Glutamatergic neuron (in vitro differentiated cells): ENCODE measurements around the gene CROCC2. TPM values are rescaled to one million over a fixed set of nuclear protein-coding genes. Genes with fewer than 3 reads are reported as not detected.

Source experiments
- DNase-seq: peaks from one replicate; pipeline ENCODE4 v3.0.0; 2022
- H3K27ac Mint-ChIP-seq: one replicate; pipeline ENCODE4 v1.8.0; 2020; ENCODE audit warnings: mild to moderate bottlenecking, mixed read lengths, inconsistent platforms; ENCODE audit not compliant: unreplicated experiment
- H3K27me3 Mint-ChIP-seq: one replicate; pipeline ENCODE4 v1.8.0; 2020; ENCODE audit warnings: mild to moderate bottlenecking, moderate library complexity, mixed read lengths, inconsistent platforms; ENCODE audit not compliant: unreplicated experiment
- H3K36me3 Mint-ChIP-seq: one replicate; pipeline ENCODE4 v1.8.0; 2020; ENCODE audit warnings: mild to moderate bottlenecking, mixed read lengths, inconsistent platforms; ENCODE audit not compliant: unreplicated experiment
- H3K4me1 Mint-ChIP-seq: one replicate; pipeline ENCODE4 v1.8.0; 2020; ENCODE audit warnings: mild to moderate bottlenecking, low read depth, mixed read lengths, inconsistent platforms; ENCODE audit not compliant: unreplicated experiment
- H3K4me3 Mint-ChIP-seq: one replicate; pipeline ENCODE4 v1.8.0; 2020; ENCODE audit warnings: mild to moderate bottlenecking, mixed read lengths, inconsistent platforms; ENCODE audit not compliant: unreplicated experiment
- H3K9me3 Mint-ChIP-seq: one replicate; pipeline ENCODE4 v1.8.0; 2020; ENCODE audit warnings: mild to moderate bottlenecking, moderate library complexity, mixed read lengths, inconsistent platforms; ENCODE audit not compliant: unreplicated experiment
- CTCF ChIP-seq: fragments of 200-600 bp; sonication (generic); IDR thresholded peaks from one replicate; pipeline ENCODE4 v1.5.0; 2021; ENCODE audit not compliant: partially characterized antibody, unreplicated experiment
- total RNA-seq: library from RNA; stranded (reverse); fragmentation: NEBNext Ultra II Directional; extraction: Animal tissue kit (Norgen Biotek cat#: 25700); gene quantifications from one replicate; pipeline ENCODE4 v1.2.1, GENCODE V29; 2021; ENCODE audit not compliant: unreplicated experiment

Gene CROCC2
- total RNA-seq, 1 donor from 2014 or later, result not detected

GRCh38 chr2:240992572-240993291, 86.6 kb downstream of the CROCC2 start:
- peak overlapping the region; percentile 59 for H3K4me3 Mint-ChIP-seq
- DNase-seq, result no peak

GRCh38 chr2:240993446-240994170, 87.5 kb downstream of the CROCC2 start:
- H3K36me3 Mint-ChIP-seq, result no peaks in the 10 kb centered on the region
- peaks cover 11% of the 10 kb centered on the region for H3K4me1 Mint-ChIP-seq
- H3K27me3 Mint-ChIP-seq, result peaks cover 11% of the 10 kb centered on the region
- no peak for DNase-seq
- H3K27ac Mint-ChIP-seq, result no peak overlapping the region
- peaks cover 6% of the 10 kb centered on the region for H3K9me3 Mint-ChIP-seq
- no peak overlapping the region for H3K4me3 Mint-ChIP-seq
- TF ChIP-seq CTCF, result no peak

More at GRCh38 chr2:240992572-240993291, 86.6 kb downstream of the CROCC2 start:
- peaks cover 6% of the 10 kb centered on the region for H3K9me3 Mint-ChIP-seq
- peaks cover 12% of the 10 kb centered on the region for H3K27me3 Mint-ChIP-seq
- no peaks in the 10 kb centered on the region for H3K36me3 Mint-ChIP-seq
- TF ChIP-seq CTCF, result no peak
- H3K27ac Mint-ChIP-seq, result peak overlapping the region; percentile 97
- H3K4me1 Mint-ChIP-seq, result peaks cover 11% of the 10 kb centered on the region

- Mint-ChIP-seq H3K27ac (no peak overlapping the region), H3K9me3 (peaks cover 6% of the 10 kb centered on the region), H3K27me3 (peaks cover 11% of the 10 kb centered on the region), H3K4me1 (peaks cover 11% of the 10 kb centered on the region), H3K4me3 (no peak overlapping the region), H3K36me3 (no peaks in the 10 kb centered on the region)
- DNase-seq, result no peak
- no peak for TF ChIP-seq CTCF
Measured at GRCh38 chr2:240994171-240994896, 88.2 kb downstream of the CROCC2 start.

GRCh38 chr2:240995041-240996021, 89.2 kb downstream of the CROCC2 start:
- H3K36me3 Mint-ChIP-seq, result no peaks in the 10 kb centered on the region
- H3K4me1 Mint-ChIP-seq, result peaks cover 11% of the 10 kb centered on the region
- no peak overlapping the region for H3K4me3 Mint-ChIP-seq
- peaks cover 14% of the 10 kb centered on the region for H3K27me3 Mint-ChIP-seq
- no peak for TF ChIP-seq CTCF
- no peak for DNase-seq
- peaks cover 6% of the 10 kb centered on the region for H3K9me3 Mint-ChIP-seq
- H3K27ac Mint-ChIP-seq, result no peak overlapping the region
